Skeletal muscle tissue (tissue), 4 donors: ENCODE results near the gene ABHD17A. TPM values are rescaled to one million over a fixed set of nuclear protein-coding genes. Genes with fewer than 3 reads are reported as not detected.

Experiments used
- H3K27ac ChIP-seq: one replicate; pipeline ENCODE4 v1.7.0; 2013; ENCODE audit warnings: mild to moderate bottlenecking, low read depth, low read length, inconsistent platforms
- H3K27me3 ChIP-seq, 3 donors: one replicate each; pipeline ENCODE4 v1.7.0; 2013; ENCODE audit warnings: low read length in 3 of 3; ENCODE audit not compliant: control insufficient read depth in 3 of 3, insufficient read depth in 3 of 3
- H3K36me3 ChIP-seq, 3 donors: one replicate each; pipeline ENCODE4 v1.7.0; 2013; ENCODE audit warnings: low read length in 3 of 3; ENCODE audit not compliant: control insufficient read depth in 3 of 3, insufficient read depth in 3 of 3
- H3K4me1 ChIP-seq, 3 donors: one replicate each; pipeline ENCODE4 v1.7.0; 2013; ENCODE audit warnings: low read length in 3 of 3, mild to moderate bottlenecking in 3 of 3; ENCODE audit not compliant: control insufficient read depth in 3 of 3, insufficient read depth in 3 of 3
- H3K4me3 ChIP-seq, 3 donors: one replicate each; pipeline ENCODE4 v1.7.0; 2013; ENCODE audit warnings: low read length in 3 of 3
- H3K9ac ChIP-seq, 3 donors: one replicate each; pipeline ENCODE4 v1.7.0; 2013; ENCODE audit warnings: low read length in 3 of 3, mild to moderate bottlenecking in 3 of 3, moderate library complexity in 2 of 3, low read depth in 1 of 3
- H3K9me3 ChIP-seq, 3 donors: one replicate each; pipeline ENCODE4 v1.7.0; 2013; ENCODE audit warnings: low read length in 3 of 3; ENCODE audit not compliant: control insufficient read depth in 3 of 3
- total RNA-seq: library from RNA; depleted of rRNA; stranded (reverse); fragments of >200 nt; gene quantifications from one replicate; pipeline ENCODE4 v1.2.3, GENCODE V29; 2014
- donor health status: Osteomylitis.

ABHD17A gene
- total RNA-seq, 1 donor from 2014 or later: 52.7 TPM

GRCh38 chr19:1836458-1837221 is 48.7 kb downstream of the ABHD17A start:
- Histone ChIP-seq H3K9me3 (no peaks in the 10 kb centered on the region), H3K4me3 (no peak overlapping the region), H3K36me3 (peaks cover 0 to 3% (median 0%) of the 10 kb centered on the region in 3 donors), H3K4me1 (peaks cover 14 to 34% (median 29%) of the 10 kb centered on the region in 3 donors), H3K27ac (no peak overlapping the region), H3K27me3 (no peaks in the 10 kb centered on the region), H3K9ac (no peak overlapping the region)

- Histone ChIP-seq H3K36me3 (peaks cover 0 to 11% (median 7%) of the 10 kb centered on the region in 3 donors), H3K4me3 (no peak overlapping the region), H3K4me1 (peaks cover 6 to 16% (median 14%) of the 10 kb centered on the region in 3 donors), H3K9me3 (no peaks in the 10 kb centered on the region), H3K27me3 (no peaks in the 10 kb centered on the region), H3K27ac (no peak overlapping the region), H3K9ac (no peak overlapping the region)
These were observed 51.8 kb downstream of the ABHD17A start for GRCh38 chr19:1833540-1833939.

GRCh38 chr19:1832046-1832663 is 53.1 kb downstream of the ABHD17A start:
- H3K9ac ChIP-seq: no peak overlapping the region
- peaks cover 0 to 8% (median 6%) of the 10 kb centered on the region in 3 donors for H3K4me1 ChIP-seq
- no peak overlapping the region for H3K27ac ChIP-seq
- no peaks in the 10 kb centered on the region for H3K9me3 ChIP-seq
- H3K4me3 ChIP-seq: no peak overlapping the region
- peaks cover 0 to 11% (median 10%) of the 10 kb centered on the region in 3 donors for H3K36me3 ChIP-seq
- no peaks in the 10 kb centered on the region for H3K27me3 ChIP-seq

- H3K4me1 ChIP-seq: peaks cover under 1 to 9% (median 9%) of the 10 kb centered on the region in 3 donors
- no peaks in the 10 kb centered on the region for H3K27me3 ChIP-seq
- no peak overlapping the region for H3K4me3 ChIP-seq
- peak overlapping the region in 1 of 3 donors; percentile 25 for H3K9ac ChIP-seq
- peaks cover 3 to 11% (median 10%) of the 10 kb centered on the region in 3 donors for H3K36me3 ChIP-seq
- no peak overlapping the region for H3K27ac ChIP-seq
- no peaks in the 10 kb centered on the region for H3K9me3 ChIP-seq
These were observed 54.3 kb downstream of the ABHD17A start for GRCh38 chr19:1830978-1831377.

- Histone ChIP-seq H3K27ac (no peak overlapping the region), H3K27me3 (no peaks in the 10 kb centered on the region), H3K4me3 (no peak overlapping the region), H3K9me3 (no peaks in the 10 kb centered on the region), H3K4me1 (peaks cover 4 to 13% (median 11%) of the 10 kb centered on the region in 3 donors), H3K36me3 (peaks cover 3 to 11% (median 10%) of the 10 kb centered on the region in 3 donors), H3K9ac (no peak overlapping the region)
These were observed 54.7 kb downstream of the ABHD17A start for GRCh38 chr19:1830568-1830967.

- no peak overlapping the region for H3K4me3 ChIP-seq
- peaks cover 3 to 11% (median 10%) of the 10 kb centered on the region in 3 donors for H3K36me3 ChIP-seq
- no peak overlapping the region for H3K9ac ChIP-seq
- H3K4me1 ChIP-seq: peaks cover 4 to 13% (median 11%) of the 10 kb centered on the region in 3 donors
- H3K27ac ChIP-seq: no peak overlapping the region
- H3K27me3 ChIP-seq: no peaks in the 10 kb centered on the region
- H3K9me3 ChIP-seq: no peaks in the 10 kb centered on the region
These were observed 55.3 kb downstream of the ABHD17A start for GRCh38 chr19:1829958-1830357.

GRCh38 chr19:1828279-1829238 is 56.7 kb downstream of the ABHD17A start:
- Histone ChIP-seq H3K27me3 (no peaks in the 10 kb centered on the region), H3K4me3 (no peak overlapping the region), H3K4me1 (peaks cover 4 to 13% (median 8%) of the 10 kb centered on the region in 3 donors), H3K27ac (no peak overlapping the region), H3K9me3 (no peaks in the 10 kb centered on the region), H3K36me3 (peaks cover 9 to 20% (median 17%) of the 10 kb centered on the region in 3 donors), H3K9ac (no peak overlapping the region)

- no peaks in the 10 kb centered on the region for H3K9me3 ChIP-seq
These were observed 57.6 kb downstream of the ABHD17A start for GRCh38 chr19:1827566-1828278.

More at GRCh38 chr19:1827566-1828278, 57.6 kb downstream of the ABHD17A start:
- Histone ChIP-seq H3K27me3 (no peaks in the 10 kb centered on the region), H3K27ac (no peak overlapping the region), H3K4me1 (peaks cover 4 to 10% (median 8%) of the 10 kb centered on the region in 3 donors), H3K4me3 (no peak overlapping the region), H3K36me3 (peaks cover 14 to 24% (median 23%) of the 10 kb centered on the region in 3 donors), H3K9ac (no peak overlapping the region)
